ENCODE measurements around the gene SMIM35. TPM values are rescaled to one million over a fixed set of nuclear protein-coding genes. Genes with fewer than 3 reads are reported as not detected.

Gene SMIM35
- total RNA-seq, 6 donors from 2014 or later: not detected

DNA sequence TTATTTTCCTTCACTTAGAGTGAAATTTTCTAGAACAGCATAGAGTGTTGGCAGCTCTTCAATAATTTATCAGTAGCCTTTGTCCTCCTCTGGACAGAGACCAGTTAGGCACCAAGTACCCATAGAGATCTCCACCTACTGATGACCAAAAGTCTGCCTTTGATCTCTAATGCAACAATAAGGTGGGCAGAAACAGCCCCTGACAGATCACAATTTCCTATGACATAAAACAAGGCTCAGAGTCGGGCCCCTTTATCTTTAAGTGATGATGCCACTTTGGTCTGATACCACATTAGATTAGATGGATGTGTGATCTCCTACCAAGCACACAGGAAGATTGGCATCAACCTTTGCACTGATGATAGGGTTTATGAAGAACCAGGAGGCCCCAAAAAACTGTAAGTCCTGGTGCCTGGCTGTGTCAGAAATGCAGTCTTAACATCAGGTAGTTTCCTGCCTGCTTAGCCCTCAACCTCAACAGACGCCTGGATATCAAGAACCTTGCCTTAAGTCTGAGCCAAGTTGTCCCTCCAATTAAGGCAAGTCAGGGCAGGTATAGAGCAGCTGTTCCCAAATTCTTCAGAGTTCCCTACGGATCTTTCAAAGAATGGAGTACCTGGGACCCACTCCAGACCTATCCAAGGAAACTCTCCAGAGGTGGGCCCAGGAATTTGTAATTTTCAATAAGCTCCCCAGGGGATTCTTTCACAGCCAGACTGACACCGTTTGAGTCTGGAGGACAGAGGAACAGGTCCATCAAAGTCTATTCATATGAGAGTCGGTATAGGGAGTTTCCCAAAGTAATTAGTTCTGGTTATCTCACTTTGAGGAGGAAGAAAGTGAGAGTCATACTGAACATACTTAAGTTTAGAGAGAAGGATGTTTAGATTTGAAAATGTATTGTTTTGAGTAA, 40.5 kb downstream of the SMIM35 start:
- Histone ChIP-seq H3K27ac (no peak overlapping the region), H3K27me3 (no peaks in the 10 kb centered on the region), H3K4me1 (no peaks in the 10 kb centered on the region), H3K9me3 (no peaks in the 10 kb centered on the region), H3K4me3 (no peak overlapping the region), H3K36me3 (no peaks in the 10 kb centered on the region)
- no peak for ATAC-seq (ENCODE audit: low FRiP score in 2 of 2)
- TF ChIP-seq POLR2A (IDR thresholded peaks at IDR 0.05): no peak
- TF ChIP-seq, protein P1, sequence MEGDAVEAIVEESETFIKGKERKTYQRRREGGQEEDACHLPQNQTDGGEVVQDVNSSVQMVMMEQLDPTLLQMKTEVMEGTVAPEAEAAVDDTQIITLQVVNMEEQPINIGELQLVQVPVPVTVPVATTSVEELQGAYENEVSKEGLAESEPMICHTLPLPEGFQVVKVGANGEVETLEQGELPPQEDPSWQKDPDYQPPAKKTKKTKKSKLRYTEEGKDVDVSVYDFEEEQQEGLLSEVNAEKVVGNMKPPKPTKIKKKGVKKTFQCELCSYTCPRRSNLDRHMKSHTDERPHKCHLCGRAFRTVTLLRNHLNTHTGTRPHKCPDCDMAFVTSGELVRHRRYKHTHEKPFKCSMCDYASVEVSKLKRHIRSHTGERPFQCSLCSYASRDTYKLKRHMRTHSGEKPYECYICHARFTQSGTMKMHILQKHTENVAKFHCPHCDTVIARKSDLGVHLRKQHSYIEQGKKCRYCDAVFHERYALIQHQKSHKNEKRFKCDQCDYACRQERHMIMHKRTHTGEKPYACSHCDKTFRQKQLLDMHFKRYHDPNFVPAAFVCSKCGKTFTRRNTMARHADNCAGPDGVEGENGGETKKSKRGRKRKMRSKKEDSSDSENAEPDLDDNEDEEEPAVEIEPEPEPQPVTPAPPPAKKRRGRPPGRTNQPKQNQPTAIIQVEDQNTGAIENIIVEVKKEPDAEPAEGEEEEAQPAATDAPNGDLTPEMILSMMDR (IDR thresholded peaks at IDR 0.05): no peak
- TF ChIP-seq POLR2AphosphoS5 (IDR thresholded peaks at IDR 0.05): no peak
- TF ChIP-seq EP300 (IDR thresholded peaks at IDR 0.05): no peak
- no peak for DNase-seq
- WGBS, 2 donors: 49 to 69% methylated on average over 5 of the region's 5 CpGs

DNA sequence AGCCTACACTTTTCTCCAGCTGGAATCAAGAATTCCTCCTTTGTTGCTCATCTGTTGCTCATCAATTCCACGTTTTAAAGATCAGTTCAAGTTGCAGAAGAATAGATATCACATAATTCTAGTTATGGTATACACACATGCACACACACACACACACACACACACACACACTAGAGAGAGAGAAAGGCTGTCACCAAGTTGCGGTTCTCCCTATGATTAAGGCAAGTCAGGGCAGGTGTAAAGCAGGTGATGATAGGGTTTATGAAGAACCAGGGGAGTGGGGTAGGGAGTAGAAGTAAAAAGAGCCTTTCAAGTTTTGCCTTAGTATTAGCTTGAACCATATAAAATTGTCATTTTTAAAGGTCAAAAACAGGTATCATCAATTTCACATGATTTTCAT, 41.6 kb downstream of the SMIM35 start:
- Histone ChIP-seq H3K27me3 (no peaks in the 10 kb centered on the region), H3K4me1 (no peaks in the 10 kb centered on the region), H3K36me3 (no peaks in the 10 kb centered on the region), H3K27ac (no peak overlapping the region), H3K9me3 (no peaks in the 10 kb centered on the region), H3K4me3 (no peak overlapping the region)
- DNase-seq: no peak
- WGBS, 2 donors: 82 to 90% methylated on average over 2 of the region's 2 CpGs
- no peak for ATAC-seq (ENCODE audit: low FRiP score in 2 of 2)
- no peak for TF ChIP-seq EP300 (IDR thresholded peaks at IDR 0.05)
- no peak for TF ChIP-seq POLR2AphosphoS5 (IDR thresholded peaks at IDR 0.05)
- TF ChIP-seq, protein P1 (IDR thresholded peaks at IDR 0.05): no peak
- no peak for TF ChIP-seq POLR2A (IDR thresholded peaks at IDR 0.05)

DNA sequence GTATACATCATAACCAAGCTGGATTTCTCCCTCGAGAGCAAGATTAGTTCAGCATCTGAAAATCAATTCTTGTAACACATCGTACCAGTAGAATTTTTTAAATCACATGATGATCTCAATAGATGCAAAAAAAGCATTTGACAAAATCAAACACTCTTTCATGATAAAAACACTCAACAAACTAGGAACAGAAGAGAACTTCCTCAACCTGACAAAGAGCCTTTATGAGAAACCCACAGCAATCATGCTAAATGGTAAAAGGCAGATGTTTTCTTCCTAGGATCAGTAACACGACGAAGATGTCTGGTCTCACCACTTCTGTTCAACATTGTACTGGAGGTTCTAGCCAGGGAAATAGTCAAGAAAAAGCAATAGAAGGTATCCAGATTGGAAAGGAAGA, 44.0 kb downstream of the SMIM35 start:
- Histone ChIP-seq H3K36me3 (no peaks in the 10 kb centered on the region), H3K27ac (no peak overlapping the region)

DNA sequence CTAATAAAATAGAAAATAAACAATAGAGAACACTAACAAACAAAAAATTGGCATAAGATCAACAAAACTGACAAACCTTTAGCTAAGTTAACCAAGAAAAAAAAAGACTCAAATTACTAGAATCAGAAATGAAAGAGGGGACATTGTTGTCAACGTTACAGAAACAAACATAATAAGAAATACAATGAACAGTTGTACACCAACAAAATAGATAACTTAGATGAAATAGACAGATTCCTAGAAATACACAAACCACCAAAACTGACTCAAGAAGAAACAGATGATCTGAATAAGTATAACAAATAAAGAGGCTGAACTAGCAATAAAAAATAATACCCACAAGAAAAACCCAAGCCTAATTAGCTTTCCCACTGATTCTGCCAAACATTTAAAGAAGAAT, 44.6 kb downstream of the SMIM35 start:
- TF ChIP-seq POLR2AphosphoS5 (IDR thresholded peaks at IDR 0.05): no peak
- TF ChIP-seq EP300 (IDR thresholded peaks at IDR 0.05): no peak
- TF ChIP-seq POLR2A (IDR thresholded peaks at IDR 0.05): no peak
- TF ChIP-seq, protein P1 (IDR thresholded peaks at IDR 0.05): no peak
- no peaks in the 10 kb centered on the region for H3K4me1 ChIP-seq
- no peak overlapping the region for H3K27ac ChIP-seq
- H3K9me3 ChIP-seq: no peaks in the 10 kb centered on the region
- no peaks in the 10 kb centered on the region for H3K27me3 ChIP-seq
- H3K4me3 ChIP-seq: no peak overlapping the region
- ATAC-seq (ENCODE audit: low FRiP score in 2 of 2) (no peak), DNase-seq (no peak)
- no peaks in the 10 kb centered on the region for H3K36me3 ChIP-seq
- WGBS, 2 donors: 73 to 86% methylated on average over 1 of the region's 1 CpG

More for the DNA sequence above, 44.0 kb downstream of the SMIM35 start:
- TF ChIP-seq, protein P1 (IDR thresholded peaks at IDR 0.05): no peak
- TF ChIP-seq POLR2A (IDR thresholded peaks at IDR 0.05): no peak
- TF ChIP-seq EP300 (IDR thresholded peaks at IDR 0.05): no peak
- TF ChIP-seq POLR2AphosphoS5 (IDR thresholded peaks at IDR 0.05): no peak
- no peaks in the 10 kb centered on the region for H3K27me3 ChIP-seq
- DNase-seq (no peak), ATAC-seq (ENCODE audit: low FRiP score in 2 of 2) (no peak)
- no peaks in the 10 kb centered on the region for H3K9me3 ChIP-seq
- WGBS, 2 donors: 73 to 77% methylated on average over 4 of the region's 4 CpGs
- H3K4me3 ChIP-seq: no peak overlapping the region
- no peaks in the 10 kb centered on the region for H3K4me1 ChIP-seq

Measured in upper lobe of left lung (tissue), 6 donors.